Progenitor cell of endocrine pancreas (in vitro differentiated cells): Measurements from ENCODE around the gene CASKIN1. TPM values are rescaled to one million over a fixed set of nuclear protein-coding genes. Genes with fewer than 3 reads are reported as not detected.
"Not testable (repeated sequence)": the region's sequence is repeated elsewhere in the genome, so short reads cannot be mapped to it uniquely, and the experiment has no call there.

Source experiments
- DNase-seq: peaks from one replicate; pipeline ENCODE4 v3.0.0; 2021; ENCODE audit warnings: low spot score; ENCODE audit not compliant: unreplicated experiment
- H3K27ac Mint-ChIP-seq: 2 replicates; pipeline ENCODE4 v1.8.0; 2021; ENCODE audit warnings: mild to moderate bottlenecking, moderate library complexity, mixed read lengths
- H3K27me3 Mint-ChIP-seq: 2 replicates; pipeline ENCODE4 v1.8.0; 2021; ENCODE audit warnings: mixed read lengths
- H3K36me3 Mint-ChIP-seq: 2 replicates; pipeline ENCODE4 v1.8.0; 2022; ENCODE audit warnings: mixed read lengths; ENCODE audit not compliant: insufficient read depth
- H3K4me1 Mint-ChIP-seq: 2 replicates; pipeline ENCODE4 v1.8.0; 2021; ENCODE audit warnings: low read depth, mixed read lengths
- H3K4me3 Mint-ChIP-seq: 2 replicates; pipeline ENCODE4 v1.8.0; 2021; ENCODE audit warnings: low read depth, mild to moderate bottlenecking, moderate library complexity, mixed read lengths
- H3K9me3 Mint-ChIP-seq: 2 replicates; pipeline ENCODE4 v1.8.0; 2021; ENCODE audit warnings: low read depth, mixed read lengths
- CTCF ChIP-seq: fragments of 200-600 bp; sonication (generic); IDR thresholded peaks from one replicate; pipeline ENCODE4 v1.5.0; 2021; ENCODE audit warnings: antibody characterized with exemption, mild to moderate bottlenecking; ENCODE audit not compliant: unreplicated experiment
- total RNA-seq: library from RNA; stranded (reverse); gene quantifications from 2 replicates; pipeline ENCODE4 v1.2.1, GENCODE V29; 2021

CASKIN1 gene
- total RNA-seq, 1 donor from 2014 or later = 13.1 TPM

GRCh38 chr16:2147981-2148671 is 48.3 kb downstream of the CASKIN1 start, which contains the start of gene RAB26:
TSS of gene RAB26 (plus strand) at chr16:2148625. CDS start at chr16:2148784, 159 bp downstream.
- TF ChIP-seq CTCF = no peak
- Mint-ChIP-seq H3K36me3 (peaks cover 5% of the 10 kb centered on the region), H3K4me1 (peaks cover 17% of the 10 kb centered on the region), H3K27ac (peak within 1 kb of the TSS; percentile 49), H3K9me3 (no peaks in the 10 kb centered on the region), H3K27me3 (peaks cover 6% of the 10 kb centered on the region), H3K4me3 (peak within 1 kb of the TSS; percentile 58)
- peak; percentile 58 for DNase-seq

DNA sequence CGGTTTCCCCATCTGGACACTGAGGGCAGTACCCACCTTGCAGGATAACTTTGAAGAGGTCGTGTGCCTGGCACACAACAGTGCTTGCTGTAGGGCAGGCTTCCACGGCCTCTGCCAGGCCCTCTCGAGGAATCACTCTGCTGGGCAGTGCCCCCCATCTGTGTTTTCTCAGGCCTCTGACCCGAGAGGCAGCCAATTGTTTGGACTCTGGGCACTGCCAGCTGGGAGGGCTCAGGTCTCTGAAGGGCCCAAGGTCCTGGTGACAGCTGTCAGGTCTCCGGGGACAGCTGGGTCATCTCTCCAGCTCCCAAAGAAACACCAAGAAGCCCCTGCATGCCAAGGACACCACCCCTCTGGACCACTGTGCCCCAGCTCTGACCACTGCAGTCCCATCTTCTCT is 49.0 kb downstream of the CASKIN1 start:
- Mint-ChIP-seq H3K4me3 (no peak overlapping the region), H3K9me3 (no peaks in the 10 kb centered on the region), H3K36me3 (peaks cover 5% of the 10 kb centered on the region), H3K27ac (no peak overlapping the region), H3K4me1 (peaks cover 15% of the 10 kb centered on the region), H3K27me3 (peaks cover 6% of the 10 kb centered on the region)
- TF ChIP-seq CTCF = no peak
- no peak for DNase-seq

GRCh38 chr16:2145843-2146242 is 50.6 kb downstream of the CASKIN1 start:
- Mint-ChIP-seq H3K27me3 (peaks cover 6% of the 10 kb centered on the region), H3K9me3 (no peaks in the 10 kb centered on the region), H3K4me3 (no peak overlapping the region), H3K36me3 (no peaks in the 10 kb centered on the region), H3K4me1 (peaks cover 7% of the 10 kb centered on the region), H3K27ac (peak overlapping the region; percentile 70)
- no peak for TF ChIP-seq CTCF
- DNase-seq = no peak

DNA sequence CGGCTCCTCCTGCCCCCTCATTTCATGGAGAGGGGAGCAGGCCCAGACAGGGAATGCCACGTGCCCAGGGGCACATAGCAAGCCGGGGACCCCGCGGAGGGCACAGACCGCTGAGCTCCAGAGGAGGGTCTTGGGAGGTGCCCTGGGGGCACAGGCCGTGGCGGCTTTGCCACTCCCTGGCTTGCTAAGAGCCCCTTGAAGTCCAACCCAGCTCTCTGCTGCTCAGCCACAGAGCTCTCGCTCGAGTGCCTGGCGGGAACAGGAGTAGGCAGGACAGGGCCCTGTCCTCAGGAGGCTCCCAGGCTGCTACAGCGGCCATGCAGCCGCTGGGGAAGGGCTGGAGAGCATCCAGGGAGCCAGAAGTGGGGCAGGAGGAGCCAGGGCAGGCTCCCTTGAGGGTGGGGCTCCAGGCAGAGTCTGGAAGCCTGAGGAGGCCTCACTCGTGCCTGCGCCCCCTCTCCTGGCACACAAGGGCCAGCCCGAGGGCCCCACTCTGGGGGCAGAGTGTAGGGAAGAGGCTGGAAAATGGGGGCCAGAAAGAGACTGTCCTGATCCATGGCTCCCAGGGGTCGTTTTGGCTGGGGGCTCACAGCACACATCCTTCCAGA is 52.4 kb downstream of the CASKIN1 start:
- no peaks in the 10 kb centered on the region for H3K9me3 Mint-ChIP-seq
- H3K4me3 Mint-ChIP-seq = no peak overlapping the region
- no peaks in the 10 kb centered on the region for H3K4me1 Mint-ChIP-seq
- H3K27ac Mint-ChIP-seq = no peak overlapping the region
- no peak for TF ChIP-seq CTCF
- peaks cover 6% of the 10 kb centered on the region for H3K27me3 Mint-ChIP-seq
- DNase-seq = no peak
- H3K36me3 Mint-ChIP-seq = no peaks in the 10 kb centered on the region

GRCh38 chr16:2142942-2143877 is 53.2 kb downstream of the CASKIN1 start:
- no peaks in the 10 kb centered on the region for H3K36me3 Mint-ChIP-seq
- H3K4me3 Mint-ChIP-seq = no peak overlapping the region
- H3K27ac Mint-ChIP-seq = no peak overlapping the region
- DNase-seq = no peak
- H3K9me3 Mint-ChIP-seq = no peaks in the 10 kb centered on the region
- H3K27me3 Mint-ChIP-seq = peaks cover 6% of the 10 kb centered on the region
- TF ChIP-seq CTCF = no peak
- no peaks in the 10 kb centered on the region for H3K4me1 Mint-ChIP-seq

GRCh38 chr16:2135770-2136490 is 60.5 kb downstream of the CASKIN1 start, which contains the start of gene PKD1:
TSS of gene PKD1 (minus strand) at chr16:2135898. CDS start at chr16:2135689, 209 bp downstream.
- H3K9me3 Mint-ChIP-seq, H3K4me1 Mint-ChIP-seq, H3K27me3 Mint-ChIP-seq, H3K36me3 Mint-ChIP-seq: not testable (repeated sequence)
- Mint-ChIP-seq H3K27ac (peak within 1 kb of the TSS; percentile 82), H3K4me3 (peak within 1 kb of the TSS; percentile 84)
- DNase-seq = peak; percentile 100

DNA sequence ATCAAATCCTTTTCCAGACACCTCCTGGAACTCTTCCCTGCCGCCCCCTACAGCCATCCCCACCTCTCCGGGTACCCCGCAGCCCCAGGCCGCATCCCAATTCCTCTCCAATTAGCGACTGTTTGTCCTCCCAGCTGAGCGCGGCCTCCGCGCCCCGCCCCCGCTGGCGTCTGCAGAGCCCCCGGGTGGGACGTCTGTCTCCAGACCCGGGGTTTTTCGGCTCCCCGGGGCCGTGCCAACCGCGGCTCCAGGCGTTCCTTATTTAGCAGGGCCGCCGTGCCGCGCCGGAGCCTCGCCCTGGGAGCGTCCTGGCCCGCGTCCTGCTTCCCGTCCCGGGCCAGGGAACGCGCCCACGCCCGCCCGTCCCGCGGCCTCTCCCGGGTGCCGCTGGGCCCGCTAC is 61.3 kb downstream of the CASKIN1 start:
- H3K27me3 Mint-ChIP-seq, H3K9me3 Mint-ChIP-seq, H3K36me3 Mint-ChIP-seq, DNase-seq, H3K4me1 Mint-ChIP-seq: not testable (repeated sequence)
- H3K27ac Mint-ChIP-seq = peak overlapping the region; percentile 49
- H3K4me3 Mint-ChIP-seq = peak overlapping the region; percentile 73
